Femur (tissue), 1 donor: Measurements from ENCODE around the gene ACAA2.
A peak's percentile ranks its signal among the peaks of the same experiment; 100 is the strongest.

Experiments
- DNase-seq: peaks from one replicate; pipeline ENCODE4 v3.0.0-alpha.2; 2017

Gene ACAA2

GRCh38 chr18:49762191-49763077 lies 50.9 kb downstream of the ACAA2 start:
- DNase-seq, result no peak

GRCh38 chr18:49761771-49762170 lies 51.6 kb downstream of the ACAA2 start:
- no peak for DNase-seq

GRCh38 chr18:49758263-49758610 lies 55.1 kb downstream of the ACAA2 start:
- DNase-seq, result no peak

- no peak for DNase-seq
These were observed 55.6 kb downstream of the ACAA2 start for GRCh38 chr18:49757513-49758262.

- DNase-seq, result no peak
These were observed 56.5 kb downstream of the ACAA2 start for GRCh38 chr18:49756671-49757362.

- DNase-seq, result no peak
These were observed 57.2 kb downstream of the ACAA2 start for GRCh38 chr18:49756135-49756534.

- no peak for DNase-seq
These were observed 57.8 kb downstream of the ACAA2 start for GRCh38 chr18:49755489-49755888.

GRCh38 chr18:49754866-49755265 lies 58.5 kb downstream of the ACAA2 start:
- DNase-seq, result no peak

- no peak for DNase-seq
These were observed 59.7 kb downstream of the ACAA2 start for GRCh38 chr18:49753643-49754042.

GRCh38 chr18:49752095-49752457 lies 61.3 kb downstream of the ACAA2 start:
- DNase-seq, result no peak

- DNase-seq, result no peak
These were observed 61.8 kb downstream of the ACAA2 start for GRCh38 chr18:49751427-49752094.

GRCh38 chr18:49749563-49749962 lies 63.8 kb downstream of the ACAA2 start:
- no peak for DNase-seq

GRCh38 chr18:49747876-49748275 lies 65.5 kb downstream of the ACAA2 start:
- no peak for DNase-seq

- no peak for DNase-seq
These were observed 68.0 kb downstream of the ACAA2 start for GRCh38 chr18:49745045-49746014.

GRCh38 chr18:49744376-49745008 lies 68.8 kb downstream of the ACAA2 start:
- no peak for DNase-seq

- no peak for DNase-seq
These were observed 70.2 kb downstream of the ACAA2 start for GRCh38 chr18:49743117-49743567.

- no peak for DNase-seq
These were observed 70.8 kb downstream of the ACAA2 start for GRCh38 chr18:49742316-49743116.

- no peak for DNase-seq
These were observed 74.1 kb downstream of the ACAA2 start for GRCh38 chr18:49739275-49739674.

GRCh38 chr18:49738721-49739120 lies 74.6 kb downstream of the ACAA2 start:
- DNase-seq, result peak; percentile 67

- DNase-seq, result no peak
These were observed 78.5 kb downstream of the ACAA2 start for GRCh38 chr18:49734836-49735235.
